ENCODE results near the gene GSTK1.

- TF ChIP-seq POLR2A (IDR thresholded peaks at IDR 0.05; ENCODE audit: low read depth, low read length) (no peak), POLR2AphosphoS5 (IDR thresholded peaks at IDR 0.05; ENCODE audit: low read depth, low read length) (no peak)
Observed at GRCh38 chr7:143234533-143234875, 28.7 kb upstream of the GSTK1 start.

All from GM12892 (cell line).